ENCODE data around the gene GSTO2.

The GSTO2 gene

GRCh38 chr10:104267721-104268404, 1.1 kb upstream of the GSTO2 start:
- H3K4me3 ChIP-seq (ENCODE audit: low read depth, low read length): peak overlapping the region; percentile 81
- in situ Hi-C loops (cut with HindIII; ENCODE audit: low sequenced_read_pairs): no loop called here
- TF ChIP-seq, protein P1, sequence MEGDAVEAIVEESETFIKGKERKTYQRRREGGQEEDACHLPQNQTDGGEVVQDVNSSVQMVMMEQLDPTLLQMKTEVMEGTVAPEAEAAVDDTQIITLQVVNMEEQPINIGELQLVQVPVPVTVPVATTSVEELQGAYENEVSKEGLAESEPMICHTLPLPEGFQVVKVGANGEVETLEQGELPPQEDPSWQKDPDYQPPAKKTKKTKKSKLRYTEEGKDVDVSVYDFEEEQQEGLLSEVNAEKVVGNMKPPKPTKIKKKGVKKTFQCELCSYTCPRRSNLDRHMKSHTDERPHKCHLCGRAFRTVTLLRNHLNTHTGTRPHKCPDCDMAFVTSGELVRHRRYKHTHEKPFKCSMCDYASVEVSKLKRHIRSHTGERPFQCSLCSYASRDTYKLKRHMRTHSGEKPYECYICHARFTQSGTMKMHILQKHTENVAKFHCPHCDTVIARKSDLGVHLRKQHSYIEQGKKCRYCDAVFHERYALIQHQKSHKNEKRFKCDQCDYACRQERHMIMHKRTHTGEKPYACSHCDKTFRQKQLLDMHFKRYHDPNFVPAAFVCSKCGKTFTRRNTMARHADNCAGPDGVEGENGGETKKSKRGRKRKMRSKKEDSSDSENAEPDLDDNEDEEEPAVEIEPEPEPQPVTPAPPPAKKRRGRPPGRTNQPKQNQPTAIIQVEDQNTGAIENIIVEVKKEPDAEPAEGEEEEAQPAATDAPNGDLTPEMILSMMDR (IDR thresholded peaks at IDR 0.05; ENCODE audit: low read depth, low read length, missing control alignments): no peak
- DNase-seq (ENCODE audit: low read depth): no peak

- H3K4me3 ChIP-seq (ENCODE audit: low read depth, low read length): peak overlapping the region; percentile 81
- in situ Hi-C loops (cut with HindIII; ENCODE audit: low sequenced_read_pairs): no loop called here
- TF ChIP-seq, protein P1 (IDR thresholded peaks at IDR 0.05; ENCODE audit: low read depth, low read length, missing control alignments): no peak
- DNase-seq (ENCODE audit: low read depth): no peak
Measured at GRCh38 chr10:104268405-104268712, 625 bp upstream of the GSTO2 start.

DNA sequence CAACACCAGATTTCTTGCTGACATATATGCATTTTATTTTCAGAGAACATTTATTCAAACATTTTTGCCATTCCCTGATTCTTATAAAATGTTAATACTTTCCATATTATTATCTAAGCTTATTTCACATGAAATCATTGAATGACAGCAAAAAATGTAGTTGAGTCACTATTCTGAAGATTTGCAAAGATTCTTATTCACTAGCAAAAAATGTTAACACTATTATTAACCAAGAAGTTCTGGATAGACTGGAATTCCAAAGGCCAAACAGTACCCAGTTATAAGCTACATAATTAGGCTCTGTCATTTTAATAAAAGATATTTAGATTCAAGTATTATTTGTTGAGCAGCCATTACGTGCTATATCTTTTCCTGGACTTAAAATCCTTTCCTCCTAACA, 4.3 kb downstream of the GSTO2 start:
- no peak overlapping the region for H3K4me3 ChIP-seq (ENCODE audit: low read depth, low read length)
- TF ChIP-seq, protein P1 (IDR thresholded peaks at IDR 0.05; ENCODE audit: low read depth, low read length, missing control alignments): no peak
- in situ Hi-C loops (cut with HindIII; ENCODE audit: low sequenced_read_pairs): no loop called here
- DNase-seq (ENCODE audit: low read depth): no peak

DNA sequence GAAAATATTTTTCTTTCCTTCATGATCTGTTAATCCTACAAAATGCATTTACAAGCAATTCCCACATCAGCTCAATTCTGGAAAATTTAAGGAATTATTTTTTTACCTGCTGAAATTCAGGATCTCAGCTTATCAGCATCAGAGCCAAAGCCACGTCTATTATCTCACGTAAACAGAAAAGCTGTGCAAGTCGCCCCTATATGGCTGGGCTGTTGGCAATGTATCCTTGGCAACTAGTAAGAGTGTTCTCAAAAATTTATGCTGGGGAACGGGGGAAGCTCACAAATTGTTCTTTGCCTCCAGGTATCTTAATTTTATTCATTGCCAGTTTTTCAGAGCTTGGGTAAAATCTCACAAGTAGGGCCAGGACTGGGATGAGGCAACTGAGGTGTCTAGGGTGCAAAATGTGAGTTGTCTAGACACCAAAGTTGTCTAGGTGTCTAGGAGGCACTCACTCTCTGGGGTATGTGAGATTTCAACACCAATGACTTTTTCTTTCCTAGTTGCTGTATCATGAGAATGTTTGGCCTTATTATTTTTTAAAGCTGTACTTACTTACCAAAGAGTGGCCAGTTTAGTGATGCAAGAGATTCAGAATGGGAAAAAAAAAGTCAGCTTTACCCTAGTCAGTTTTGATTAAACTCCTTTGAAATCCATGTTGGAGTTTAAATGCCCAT, 5.1 kb downstream of the GSTO2 start:
- in situ Hi-C loops (cut with HindIII; ENCODE audit: low sequenced_read_pairs): no loop called here
- TF ChIP-seq, protein P1 (IDR thresholded peaks at IDR 0.05; ENCODE audit: low read depth, low read length, missing control alignments): no peak

GRCh38 chr10:104274762-104275721, 6.1 kb downstream of the GSTO2 start:
- no peak for DNase-seq (ENCODE audit: low read depth)
- in situ Hi-C loops (cut with HindIII; ENCODE audit: low sequenced_read_pairs): no loop called here
- H3K4me3 ChIP-seq (ENCODE audit: low read depth, low read length): peak overlapping the region; percentile 39
- TF ChIP-seq, protein P1 (IDR thresholded peaks at IDR 0.05; ENCODE audit: low read depth, low read length, missing control alignments): peak; percentile 94

More for the DNA sequence above, 5.1 kb downstream of the GSTO2 start:
- H3K4me3 ChIP-seq (ENCODE audit: low read depth, low read length): no peak overlapping the region
- DNase-seq (ENCODE audit: low read depth): no peak

DNA sequence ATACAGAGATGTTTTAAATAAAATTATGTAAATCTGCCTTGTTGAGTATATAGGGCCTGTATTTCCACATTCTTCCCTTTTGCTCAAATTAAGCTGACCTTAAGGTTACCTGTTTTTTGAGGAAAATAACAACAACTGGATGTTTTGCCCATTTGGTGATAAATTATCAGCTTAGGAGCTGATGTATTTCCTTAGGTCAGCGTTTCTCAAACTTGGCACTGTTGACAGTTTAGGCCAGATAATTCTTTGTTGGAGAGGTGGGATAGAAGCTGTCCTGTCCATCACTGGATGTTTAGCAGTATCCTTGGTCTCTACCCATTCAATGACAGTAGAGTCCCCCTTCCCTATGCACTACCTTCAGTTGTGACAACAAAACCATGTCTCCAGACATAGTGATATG, 7.2 kb downstream of the GSTO2 start:
- TF ChIP-seq, protein P1 (IDR thresholded peaks at IDR 0.05; ENCODE audit: low read depth, low read length, missing control alignments): no peak
- no peak overlapping the region for H3K4me3 ChIP-seq (ENCODE audit: low read depth, low read length)
- no peak for DNase-seq (ENCODE audit: low read depth)
- in situ Hi-C loops (cut with HindIII; ENCODE audit: low sequenced_read_pairs): no loop called here
